Right lobe of liver (tissue), 4 donors: ENCODE data around the gene OPALIN.

ENCODE experiments used
- POLR2A ChIP-seq: fragments of 450-650 bp; IDR thresholded peaks from one replicate; pipeline ENCODE4 v1.6.1; 2017; ENCODE audit warnings: antibody characterized with exemption, mild to moderate bottlenecking
- TF ChIP-seq, protein P1 (sequence below), 4 donors: fragments of 200-600 bp in 3 of 4; fragments of 450-650 bp in 1 of 4; IDR thresholded peaks; one replicate each; pipeline versions ENCODE4 v1.5.1 to v1.8.0; 2016 to 2022; ENCODE audit warnings: antibody characterized with exemption in 4 of 4, mild to moderate bottlenecking in 2 of 4
- donor health status: DM: no; HTN: no; CAD: no.
- donor health status: DM: no; HTN: no; CAD: no.
- donor health status: DM: no; HTN: yes; CAD: no.

DNA sequence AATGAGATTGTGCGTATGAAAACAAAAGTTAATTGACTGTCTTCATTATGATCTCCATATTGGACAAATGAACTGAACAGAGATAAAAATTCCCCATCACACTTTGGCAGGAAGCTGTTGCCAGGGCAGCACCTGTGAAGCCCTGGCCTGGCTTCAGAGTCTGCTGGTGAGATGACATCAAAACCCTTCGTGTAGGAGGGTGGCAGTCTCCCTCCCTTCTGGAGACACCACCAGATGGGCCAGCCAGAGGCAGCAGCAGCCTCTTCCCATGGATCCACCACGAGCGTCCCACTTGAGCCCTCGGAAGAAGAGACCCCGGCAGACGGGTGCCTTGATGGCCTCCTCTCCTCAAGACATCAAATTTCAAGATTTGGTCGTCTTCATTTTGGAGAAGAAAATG, 54.6 kb downstream of the OPALIN start, which contains the start of gene DNTT:
- TF ChIP-seq POLR2A, result no peak
- TF ChIP-seq, protein P1, sequence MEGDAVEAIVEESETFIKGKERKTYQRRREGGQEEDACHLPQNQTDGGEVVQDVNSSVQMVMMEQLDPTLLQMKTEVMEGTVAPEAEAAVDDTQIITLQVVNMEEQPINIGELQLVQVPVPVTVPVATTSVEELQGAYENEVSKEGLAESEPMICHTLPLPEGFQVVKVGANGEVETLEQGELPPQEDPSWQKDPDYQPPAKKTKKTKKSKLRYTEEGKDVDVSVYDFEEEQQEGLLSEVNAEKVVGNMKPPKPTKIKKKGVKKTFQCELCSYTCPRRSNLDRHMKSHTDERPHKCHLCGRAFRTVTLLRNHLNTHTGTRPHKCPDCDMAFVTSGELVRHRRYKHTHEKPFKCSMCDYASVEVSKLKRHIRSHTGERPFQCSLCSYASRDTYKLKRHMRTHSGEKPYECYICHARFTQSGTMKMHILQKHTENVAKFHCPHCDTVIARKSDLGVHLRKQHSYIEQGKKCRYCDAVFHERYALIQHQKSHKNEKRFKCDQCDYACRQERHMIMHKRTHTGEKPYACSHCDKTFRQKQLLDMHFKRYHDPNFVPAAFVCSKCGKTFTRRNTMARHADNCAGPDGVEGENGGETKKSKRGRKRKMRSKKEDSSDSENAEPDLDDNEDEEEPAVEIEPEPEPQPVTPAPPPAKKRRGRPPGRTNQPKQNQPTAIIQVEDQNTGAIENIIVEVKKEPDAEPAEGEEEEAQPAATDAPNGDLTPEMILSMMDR (IDR thresholded peaks at IDR 0.05), result no peak
